ENCODE measurements around the gene RPH3AL.

Gene RPH3AL

GRCh38 chr17:282000-282911, 70.4 kb downstream of the RPH3AL start (continued):
- TF ChIP-seq CSRNP3 (CRISPR knock-in tag; IDR thresholded peaks at IDR 0.05) (no peak), TOX (CRISPR knock-in tag; IDR thresholded peaks at IDR 0.05; ENCODE audit: borderline replicate concordance) (no peak), ZNF565 (CRISPR knock-in tag; conservative IDR thresholded peaks at IDR 0.05; ENCODE audit: low read depth) (no peak), ZFP3 (CRISPR knock-in tag; IDR thresholded peaks at IDR 0.05) (no peak)

- ATAC-seq: no peak
- TF ChIP-seq ZNF565 (CRISPR knock-in tag; conservative IDR thresholded peaks at IDR 0.05; ENCODE audit: low read depth): no peak
- no peak for TF ChIP-seq ZFP3 (CRISPR knock-in tag; IDR thresholded peaks at IDR 0.05)
- no peak for TF ChIP-seq GLIS3 (CRISPR knock-in tag; IDR thresholded peaks at IDR 0.05)
- no peak for TF ChIP-seq OSR1 (CRISPR knock-in tag; IDR thresholded peaks at IDR 0.05)
- TF ChIP-seq, protein P1, sequence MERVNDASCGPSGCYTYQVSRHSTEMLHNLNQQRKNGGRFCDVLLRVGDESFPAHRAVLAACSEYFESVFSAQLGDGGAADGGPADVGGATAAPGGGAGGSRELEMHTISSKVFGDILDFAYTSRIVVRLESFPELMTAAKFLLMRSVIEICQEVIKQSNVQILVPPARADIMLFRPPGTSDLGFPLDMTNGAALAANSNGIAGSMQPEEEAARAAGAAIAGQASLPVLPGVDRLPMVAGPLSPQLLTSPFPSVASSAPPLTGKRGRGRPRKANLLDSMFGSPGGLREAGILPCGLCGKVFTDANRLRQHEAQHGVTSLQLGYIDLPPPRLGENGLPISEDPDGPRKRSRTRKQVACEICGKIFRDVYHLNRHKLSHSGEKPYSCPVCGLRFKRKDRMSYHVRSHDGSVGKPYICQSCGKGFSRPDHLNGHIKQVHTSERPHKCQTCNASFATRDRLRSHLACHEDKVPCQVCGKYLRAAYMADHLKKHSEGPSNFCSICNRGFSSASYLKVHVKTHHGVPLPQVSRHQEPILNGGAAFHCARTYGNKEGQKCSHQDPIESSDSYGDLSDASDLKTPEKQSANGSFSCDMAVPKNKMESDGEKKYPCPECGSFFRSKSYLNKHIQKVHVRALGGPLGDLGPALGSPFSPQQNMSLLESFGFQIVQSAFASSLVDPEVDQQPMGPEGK (CRISPR knock-in tag; IDR thresholded peaks at IDR 0.05; ENCODE audit: borderline replicate concordance): no peak
- no peak for TF ChIP-seq ZC3H10 (CRISPR knock-in tag; IDR thresholded peaks at IDR 0.05)
- TF ChIP-seq PPARA (CRISPR knock-in tag; IDR thresholded peaks at IDR 0.05; ENCODE audit: borderline replicate concordance): no peak
Measured at GRCh38 chr17:281365-281999, 71.1 kb downstream of the RPH3AL start.

- TF ChIP-seq RARB (CRISPR knock-in tag; IDR thresholded peaks at IDR 0.05): no peak
- TF ChIP-seq, protein P2, sequence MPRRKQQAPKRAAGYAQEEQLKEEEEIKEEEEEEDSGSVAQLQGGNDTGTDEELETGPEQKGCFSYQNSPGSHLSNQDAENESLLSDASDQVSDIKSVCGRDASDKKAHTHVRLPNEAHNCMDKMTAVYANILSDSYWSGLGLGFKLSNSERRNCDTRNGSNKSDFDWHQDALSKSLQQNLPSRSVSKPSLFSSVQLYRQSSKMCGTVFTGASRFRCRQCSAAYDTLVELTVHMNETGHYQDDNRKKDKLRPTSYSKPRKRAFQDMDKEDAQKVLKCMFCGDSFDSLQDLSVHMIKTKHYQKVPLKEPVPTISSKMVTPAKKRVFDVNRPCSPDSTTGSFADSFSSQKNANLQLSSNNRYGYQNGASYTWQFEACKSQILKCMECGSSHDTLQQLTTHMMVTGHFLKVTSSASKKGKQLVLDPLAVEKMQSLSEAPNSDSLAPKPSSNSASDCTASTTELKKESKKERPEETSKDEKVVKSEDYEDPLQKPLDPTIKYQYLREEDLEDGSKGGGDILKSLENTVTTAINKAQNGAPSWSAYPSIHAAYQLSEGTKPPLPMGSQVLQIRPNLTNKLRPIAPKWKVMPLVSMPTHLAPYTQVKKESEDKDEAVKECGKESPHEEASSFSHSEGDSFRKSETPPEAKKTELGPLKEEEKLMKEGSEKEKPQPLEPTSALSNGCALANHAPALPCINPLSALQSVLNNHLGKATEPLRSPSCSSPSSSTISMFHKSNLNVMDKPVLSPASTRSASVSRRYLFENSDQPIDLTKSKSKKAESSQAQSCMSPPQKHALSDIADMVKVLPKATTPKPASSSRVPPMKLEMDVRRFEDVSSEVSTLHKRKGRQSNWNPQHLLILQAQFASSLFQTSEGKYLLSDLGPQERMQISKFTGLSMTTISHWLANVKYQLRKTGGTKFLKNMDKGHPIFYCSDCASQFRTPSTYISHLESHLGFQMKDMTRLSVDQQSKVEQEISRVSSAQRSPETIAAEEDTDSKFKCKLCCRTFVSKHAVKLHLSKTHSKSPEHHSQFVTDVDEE (CRISPR knock-in tag; IDR thresholded peaks at IDR 0.05): no peak
- TF ChIP-seq, protein P1 (CRISPR knock-in tag; IDR thresholded peaks at IDR 0.05; ENCODE audit: borderline replicate concordance): no peak
- no peak for TF ChIP-seq ZNF70 (CRISPR knock-in tag; IDR thresholded peaks at IDR 0.05)
- TF ChIP-seq ZFP30 (CRISPR knock-in tag; IDR thresholded peaks at IDR 0.05): no peak
- TF ChIP-seq CSDC2 (CRISPR knock-in tag; IDR thresholded peaks at IDR 0.05): no peak
- no peak for ATAC-seq
Measured at GRCh38 chr17:280901-281300, 71.7 kb downstream of the RPH3AL start.

DNA sequence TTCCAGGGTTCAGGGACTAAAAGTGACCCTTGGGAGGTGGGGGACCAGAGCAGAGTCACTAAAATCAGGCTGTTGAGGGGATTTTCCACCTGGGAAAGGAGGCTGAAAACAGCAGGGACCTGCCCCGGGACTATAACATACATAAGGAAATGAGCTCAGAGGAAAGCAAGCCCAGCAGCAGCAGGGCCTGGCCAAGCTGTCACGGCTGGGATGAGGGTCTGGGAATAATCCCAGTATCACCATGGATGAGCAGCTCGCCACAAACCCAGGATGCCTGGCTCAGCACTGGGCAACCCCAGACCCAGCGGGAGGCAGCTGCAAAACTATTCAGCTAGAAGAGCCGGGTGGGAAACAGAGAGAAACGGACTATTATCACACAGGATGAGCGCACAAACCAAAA, 72.4 kb downstream of the RPH3AL start:
- TF ChIP-seq, protein P3, sequence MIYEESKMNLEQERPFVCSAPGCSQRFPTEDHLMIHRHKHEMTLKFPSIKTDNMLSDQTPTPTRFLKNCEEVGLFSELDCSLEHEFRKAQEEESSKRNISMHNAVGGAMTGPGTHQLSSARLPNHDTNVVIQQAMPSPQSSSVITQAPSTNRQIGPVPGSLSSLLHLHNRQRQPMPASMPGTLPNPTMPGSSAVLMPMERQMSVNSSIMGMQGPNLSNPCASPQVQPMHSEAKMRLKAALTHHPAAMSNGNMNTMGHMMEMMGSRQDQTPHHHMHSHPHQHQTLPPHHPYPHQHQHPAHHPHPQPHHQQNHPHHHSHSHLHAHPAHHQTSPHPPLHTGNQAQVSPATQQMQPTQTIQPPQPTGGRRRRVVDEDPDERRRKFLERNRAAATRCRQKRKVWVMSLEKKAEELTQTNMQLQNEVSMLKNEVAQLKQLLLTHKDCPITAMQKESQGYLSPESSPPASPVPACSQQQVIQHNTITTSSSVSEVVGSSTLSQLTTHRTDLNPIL (CRISPR knock-in tag; IDR thresholded peaks at IDR 0.05; ENCODE audit: low read depth): no peak
- TF ChIP-seq RARB (CRISPR knock-in tag; IDR thresholded peaks at IDR 0.05): no peak
- no peak for TF ChIP-seq GLIS3 (CRISPR knock-in tag; IDR thresholded peaks at IDR 0.05)
- no peak for TF ChIP-seq ZNF565 (CRISPR knock-in tag; conservative IDR thresholded peaks at IDR 0.05; ENCODE audit: low read depth)
- TF ChIP-seq, protein P4, sequence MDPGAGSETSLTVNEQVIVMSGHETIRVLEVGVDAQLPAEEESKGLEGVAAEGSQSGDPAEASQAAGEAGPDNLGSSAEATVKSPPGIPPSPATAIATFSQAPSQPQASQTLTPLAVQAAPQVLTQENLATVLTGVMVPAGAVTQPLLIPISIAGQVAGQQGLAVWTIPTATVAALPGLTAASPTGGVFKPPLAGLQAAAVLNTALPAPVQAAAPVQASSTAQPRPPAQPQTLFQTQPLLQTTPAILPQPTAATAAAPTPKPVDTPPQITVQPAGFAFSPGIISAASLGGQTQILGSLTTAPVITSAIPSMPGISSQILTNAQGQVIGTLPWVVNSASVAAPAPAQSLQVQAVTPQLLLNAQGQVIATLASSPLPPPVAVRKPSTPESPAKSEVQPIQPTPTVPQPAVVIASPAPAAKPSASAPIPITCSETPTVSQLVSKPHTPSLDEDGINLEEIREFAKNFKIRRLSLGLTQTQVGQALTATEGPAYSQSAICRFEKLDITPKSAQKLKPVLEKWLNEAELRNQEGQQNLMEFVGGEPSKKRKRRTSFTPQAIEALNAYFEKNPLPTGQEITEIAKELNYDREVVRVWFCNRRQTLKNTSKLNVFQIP (CRISPR knock-in tag; IDR thresholded peaks at IDR 0.05; ENCODE audit: borderline replicate concordance, low read depth): no peak
- no peak for TF ChIP-seq ZFP3 (CRISPR knock-in tag; IDR thresholded peaks at IDR 0.05)
- TF ChIP-seq TOX (CRISPR knock-in tag; IDR thresholded peaks at IDR 0.05; ENCODE audit: borderline replicate concordance): no peak
- TF ChIP-seq TCF4 (CRISPR knock-in tag; IDR thresholded peaks at IDR 0.05; ENCODE audit: borderline replicate concordance): no peak
- ATAC-seq: no peak
